IPS-20b (cell line): ENCODE measurements around the gene IFNA1.
A peak's percentile ranks its signal among the peaks of the same experiment; 100 is the strongest.

ENCODE experiments used
- H3K27ac ChIP-seq: one replicate; pipeline ENCODE4 v1.5.1; 2013; ENCODE audit warnings: low read length
- H3K27me3 ChIP-seq: 2 replicates; pipeline ENCODE4 v1.6.1; 2013; ENCODE audit warnings: mild to moderate bottlenecking, low read length, inconsistent platforms; ENCODE audit not compliant: insufficient read depth
- H3K36me3 ChIP-seq: 2 replicates; pipeline ENCODE4 v1.6.1; 2013; ENCODE audit warnings: low read depth, mild to moderate bottlenecking, inconsistent platforms, low read length, moderate library complexity; ENCODE audit not compliant: insufficient read depth
- H3K4me1 ChIP-seq: 2 replicates; pipeline ENCODE4 v1.6.1; 2013; ENCODE audit warnings: mild to moderate bottlenecking, control low read depth, inconsistent platforms, low read length, moderate library complexity; ENCODE audit not compliant: insufficient read depth
- H3K4me3 ChIP-seq: 2 replicates; pipeline ENCODE4 v1.5.1; 2013; ENCODE audit warnings: mild to moderate bottlenecking, low read length, inconsistent platforms
- H3K9ac ChIP-seq: 2 replicates; pipeline ENCODE4 v1.6.1; 2013; ENCODE audit warnings: low read depth, mild to moderate bottlenecking, inconsistent platforms, low read length, moderate library complexity
- H3K9me3 ChIP-seq: 2 replicates; pipeline ENCODE4 v1.6.1; 2013; ENCODE audit warnings: mild to moderate bottlenecking, low read depth, low read length, inconsistent platforms; ENCODE audit not compliant: insufficient read depth

IFNA1 gene

DNA sequence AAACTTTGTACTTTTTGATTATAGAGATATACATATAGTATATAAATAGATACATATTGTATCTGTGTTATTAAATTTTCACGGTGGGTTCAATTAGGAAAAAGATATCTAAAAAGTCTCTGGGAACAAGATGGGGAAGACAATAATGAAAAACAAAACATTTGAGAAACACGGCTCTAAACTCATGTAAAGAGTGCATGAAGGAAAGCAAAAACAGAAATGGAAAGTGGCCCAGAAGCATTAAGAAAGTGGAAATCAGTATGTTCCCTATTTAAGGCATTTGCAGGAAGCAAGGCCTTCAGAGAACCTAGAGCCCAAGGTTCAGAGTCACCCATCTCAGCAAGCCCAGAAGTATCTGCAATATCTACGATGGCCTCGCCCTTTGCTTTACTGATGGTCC lies at the start of gene IFNA1:
Gene IFNA1, plus strand, starts transcription at position 301 of the 400 bp plus-strand sequence. Its CDS starts 69 bp downstream, at position 370.
- Histone ChIP-seq H3K27ac (no peak within 1 kb of the TSS), H3K27me3 (no peaks in the 10 kb centered on the region), H3K36me3 (no peaks in the 10 kb centered on the region), H3K9ac (no peak within 1 kb of the TSS), H3K4me1 (no peaks in the 10 kb centered on the region), H3K4me3 (no peak within 1 kb of the TSS), H3K9me3 (no peaks in the 10 kb centered on the region)

DNA sequence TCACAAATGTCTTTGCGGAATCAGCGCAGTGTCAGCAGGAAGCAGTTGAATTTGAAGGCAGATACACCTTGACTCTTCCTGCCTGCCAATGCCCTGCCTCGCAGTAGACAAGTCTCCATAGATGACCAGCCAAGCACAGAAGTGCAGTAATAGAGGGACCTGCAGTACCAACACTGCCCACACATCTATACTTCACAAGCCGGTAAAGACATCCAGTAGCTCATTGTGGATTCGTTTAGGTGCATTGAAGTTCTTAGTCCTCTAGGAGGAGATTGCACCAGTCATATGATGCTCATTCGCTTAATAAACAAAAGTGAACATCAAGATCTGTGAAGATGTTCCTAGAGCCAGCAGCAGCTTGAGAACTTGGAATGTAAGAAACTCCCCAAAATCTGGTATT lies 48.0 kb upstream of the IFNA1 start:
- Histone ChIP-seq H3K9me3 (no peaks in the 10 kb centered on the region), H3K27ac (no peak overlapping the region), H3K27me3 (peaks cover 33% of the 10 kb centered on the region), H3K4me3 (no peak overlapping the region), H3K4me1 (no peaks in the 10 kb centered on the region), H3K36me3 (no peaks in the 10 kb centered on the region), H3K9ac (no peak overlapping the region)

DNA sequence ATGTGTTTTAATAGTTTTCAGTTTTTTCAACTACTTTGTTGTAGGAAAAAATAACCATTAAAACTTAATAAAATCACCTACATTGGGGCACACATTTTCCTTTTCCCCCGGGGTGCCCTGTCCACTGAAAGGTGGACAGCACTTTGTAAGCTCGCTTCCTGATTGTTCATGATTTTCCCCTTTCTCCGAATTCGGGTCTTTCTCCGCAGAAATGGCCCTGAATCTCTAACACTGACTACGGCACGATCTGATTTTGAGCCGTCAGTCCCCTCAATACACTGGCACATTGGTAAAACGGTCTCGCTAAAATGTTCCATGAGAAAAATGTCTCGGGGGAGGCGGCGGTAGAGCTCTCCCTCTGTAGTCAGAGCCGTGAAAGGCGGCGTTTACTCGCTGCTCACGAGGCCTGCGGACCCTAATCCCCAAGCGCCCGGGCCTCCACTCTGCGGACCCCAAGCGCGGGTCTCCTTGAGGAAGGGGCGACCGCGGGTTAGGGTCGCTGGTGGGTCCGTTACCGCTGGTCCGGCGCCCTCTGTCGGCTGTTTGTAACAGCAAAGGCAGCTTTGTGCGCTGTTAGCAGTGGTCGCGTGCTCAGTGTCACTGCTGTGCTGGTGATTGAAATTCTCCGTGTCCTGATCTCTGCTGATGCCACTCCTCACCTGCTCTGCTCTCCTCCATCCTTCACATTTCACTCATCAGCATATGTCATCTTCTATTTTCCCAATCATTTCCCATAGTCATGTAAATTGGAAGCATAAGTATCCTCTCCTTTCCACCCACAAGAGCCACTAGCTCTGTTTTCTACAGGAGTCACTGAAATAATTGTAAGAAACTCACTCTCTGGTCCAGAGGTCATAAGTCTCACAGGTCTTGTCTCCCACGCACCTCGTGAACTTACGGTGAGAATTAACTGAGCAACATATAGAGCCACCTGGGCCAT lies 44.2 kb upstream of the IFNA1 start:
- Histone ChIP-seq H3K4me3 (peak overlapping the region; percentile 63; the same call in 1 of the 2 replicates), H3K4me1 (no peaks in the 10 kb centered on the region)

DNA sequence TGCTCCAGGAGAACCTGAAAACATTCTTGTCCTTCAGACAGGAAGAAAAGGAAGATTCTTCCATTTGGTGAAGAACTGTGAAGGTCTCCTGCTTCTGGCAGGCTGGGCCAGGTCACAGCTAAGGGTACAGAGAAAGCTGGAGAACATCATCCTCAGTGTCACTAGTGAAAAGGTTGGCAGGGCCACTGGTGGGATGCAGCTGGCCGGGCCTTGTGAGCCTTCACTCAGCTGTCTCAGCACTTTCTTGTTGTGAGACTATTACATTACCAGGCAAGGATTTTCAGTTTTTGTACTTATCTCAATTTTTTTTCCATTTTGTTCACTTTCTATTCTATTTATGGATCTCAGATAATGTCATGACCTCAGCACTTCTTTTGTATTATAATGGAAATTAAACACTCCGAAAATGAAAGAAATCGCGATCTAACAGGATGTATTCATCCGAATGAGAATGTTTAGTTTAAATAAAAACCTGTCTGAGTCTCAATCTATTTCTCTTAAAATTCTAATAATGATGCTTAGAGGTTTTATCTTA lies 41.2 kb upstream of the IFNA1 start:
- peaks cover 59% of the 10 kb centered on the region for H3K27me3 ChIP-seq

More for the DNA sequence above, 44.2 kb upstream of the IFNA1 start:
- Histone ChIP-seq H3K27ac (no peak overlapping the region), H3K27me3 (peaks cover 40% of the 10 kb centered on the region), H3K36me3 (no peaks in the 10 kb centered on the region), H3K9ac (peak overlapping the region; percentile 34; the same call in 1 of the 2 replicates), H3K9me3 (no peaks in the 10 kb centered on the region)

DNA sequence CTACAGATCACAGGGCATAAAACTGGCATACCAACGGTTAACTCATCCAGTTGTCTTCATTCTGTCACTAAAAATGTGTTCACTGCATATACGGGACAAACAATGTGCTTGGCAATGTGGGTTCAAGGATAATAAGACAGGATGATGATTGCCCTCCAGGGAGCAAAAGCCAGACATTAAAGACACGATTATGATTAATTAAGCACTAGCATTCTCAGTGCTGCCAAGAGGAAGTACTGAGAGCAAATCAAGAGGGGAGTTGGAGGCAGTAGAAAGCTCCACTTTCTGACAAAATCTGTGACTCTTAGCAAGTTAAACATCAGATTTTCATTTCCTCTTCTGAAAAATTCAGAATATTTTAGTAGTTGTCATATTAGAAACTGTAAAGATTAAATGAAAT lies 40.3 kb upstream of the IFNA1 start:
- Histone ChIP-seq H3K4me1 (peaks cover 4% of the 10 kb centered on the region; the same call in 1 of the 2 replicates), H3K9ac (no peak overlapping the region), H3K27ac (no peak overlapping the region), H3K36me3 (no peaks in the 10 kb centered on the region), H3K27me3 (peaks cover 60% of the 10 kb centered on the region), H3K9me3 (no peaks in the 10 kb centered on the region), H3K4me3 (no peak overlapping the region)

More for the DNA sequence above, 41.2 kb upstream of the IFNA1 start:
- Histone ChIP-seq H3K27ac (no peak overlapping the region), H3K36me3 (no peaks in the 10 kb centered on the region), H3K9ac (no peak overlapping the region), H3K4me1 (peaks cover 4% of the 10 kb centered on the region; the same call in 1 of the 2 replicates), H3K4me3 (no peak overlapping the region), H3K9me3 (no peaks in the 10 kb centered on the region)

DNA sequence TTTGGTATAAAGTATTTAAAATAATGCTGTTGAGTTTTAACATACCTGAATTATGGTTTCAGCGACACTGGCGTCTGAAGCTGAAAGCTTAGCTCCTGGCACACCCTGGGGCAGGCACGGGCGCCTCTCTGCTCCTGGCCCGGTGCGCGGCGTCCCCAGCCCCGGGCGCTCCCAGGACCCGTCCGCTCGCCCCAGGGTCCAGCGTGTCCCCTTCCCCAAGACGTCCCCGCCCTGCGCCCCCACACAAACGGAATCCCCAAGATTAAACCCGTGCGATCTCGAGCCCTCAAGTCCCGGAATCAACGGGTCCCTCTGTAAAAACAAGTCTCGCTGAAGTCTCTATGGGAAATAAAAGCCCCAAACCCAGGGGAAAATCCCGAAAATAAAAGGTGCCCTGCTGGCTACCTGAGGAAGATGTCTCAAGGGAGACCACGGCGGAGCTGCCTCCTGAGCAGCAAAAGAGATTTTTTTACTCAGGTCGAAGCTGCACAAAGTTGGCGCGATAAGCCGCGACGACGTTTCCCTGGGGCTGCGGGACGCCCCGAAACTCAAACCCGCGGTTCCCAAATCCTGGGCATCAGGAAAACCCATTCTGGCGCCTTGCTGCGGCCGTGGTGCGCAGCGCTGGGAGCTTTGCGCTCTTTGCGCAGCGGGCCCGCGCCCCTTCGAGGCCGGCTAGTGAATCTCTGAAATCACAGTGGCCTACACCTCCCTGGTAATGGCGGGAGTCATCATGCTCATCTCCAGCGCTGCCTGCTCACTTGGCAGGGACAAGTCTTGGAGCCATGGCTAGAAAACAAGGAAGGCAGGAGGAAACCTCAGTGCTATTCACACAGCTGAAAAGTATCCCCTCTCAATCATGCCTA lies 37.6 kb upstream of the IFNA1 start:
- Histone ChIP-seq H3K9me3 (no peaks in the 10 kb centered on the region), H3K4me3 (peak overlapping the region; percentile 70), H3K4me1 (peaks cover 4% of the 10 kb centered on the region; the same call in 1 of the 2 replicates), H3K27me3 (peaks cover 33% of the 10 kb centered on the region), H3K9ac (peak overlapping the region; percentile 32; the same call in 1 of the 2 replicates), H3K36me3 (no peaks in the 10 kb centered on the region), H3K27ac (no peak overlapping the region)

DNA sequence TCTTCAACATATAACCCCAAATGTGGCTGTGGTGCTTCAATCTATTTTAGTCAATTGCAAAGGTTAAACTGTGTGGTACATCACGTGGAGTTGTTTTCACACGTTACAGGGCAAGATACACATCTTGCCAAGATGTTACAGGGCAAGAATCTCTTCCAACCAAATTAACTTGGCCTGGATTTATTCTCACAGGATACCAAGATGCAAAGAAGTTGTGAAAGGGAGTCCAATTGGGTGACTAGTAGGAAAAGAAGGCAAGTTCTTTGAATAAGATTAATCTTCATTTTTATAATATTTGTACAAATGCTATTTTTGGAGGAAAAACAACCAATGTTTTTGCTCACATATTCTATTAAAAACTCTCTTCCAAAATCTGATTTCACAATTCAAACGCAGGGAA lies 36.1 kb upstream of the IFNA1 start:
- peaks cover 4% of the 10 kb centered on the region; the same call in 1 of the 2 replicates for H3K4me1 ChIP-seq
- H3K27me3 ChIP-seq: peaks cover 32% of the 10 kb centered on the region
- H3K9me3 ChIP-seq: no peaks in the 10 kb centered on the region
- H3K36me3 ChIP-seq: no peaks in the 10 kb centered on the region
- no peak overlapping the region for H3K27ac ChIP-seq
- no peak overlapping the region for H3K4me3 ChIP-seq
- no peak overlapping the region for H3K9ac ChIP-seq

DNA sequence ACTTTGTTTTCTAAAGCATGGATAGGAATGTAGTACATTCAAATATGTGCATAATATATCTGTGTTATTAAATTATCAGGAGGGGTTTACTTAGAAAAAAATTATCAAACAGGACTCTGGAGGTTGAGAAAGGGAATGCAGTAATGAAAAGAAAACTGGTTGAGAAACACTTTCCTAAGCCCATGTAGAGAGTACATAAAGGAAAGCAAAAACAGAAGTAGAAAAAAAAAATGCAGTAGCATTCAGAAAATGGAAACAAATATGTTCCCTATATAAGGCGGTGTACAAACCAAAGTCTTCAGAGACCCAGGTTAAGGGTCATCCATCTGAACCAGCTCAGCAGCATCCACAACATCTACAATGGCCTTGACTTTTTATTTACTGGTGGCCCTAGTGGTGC lies 31.4 kb upstream of the IFNA1 start, which contains the start of gene IFNA8:
Gene IFNA8, plus strand, starts transcription at position 301 of the 400 bp plus-strand sequence. Its CDS starts 60 bp downstream, at position 361.
- no peaks in the 10 kb centered on the region for H3K36me3 ChIP-seq
- peaks cover 4% of the 10 kb centered on the region for H3K27me3 ChIP-seq
- H3K27ac ChIP-seq: no peak within 1 kb of the TSS
- no peak within 1 kb of the TSS for H3K9ac ChIP-seq
- H3K4me3 ChIP-seq: no peak within 1 kb of the TSS
- no peaks in the 10 kb centered on the region for H3K9me3 ChIP-seq
- no peaks in the 10 kb centered on the region for H3K4me1 ChIP-seq

DNA sequence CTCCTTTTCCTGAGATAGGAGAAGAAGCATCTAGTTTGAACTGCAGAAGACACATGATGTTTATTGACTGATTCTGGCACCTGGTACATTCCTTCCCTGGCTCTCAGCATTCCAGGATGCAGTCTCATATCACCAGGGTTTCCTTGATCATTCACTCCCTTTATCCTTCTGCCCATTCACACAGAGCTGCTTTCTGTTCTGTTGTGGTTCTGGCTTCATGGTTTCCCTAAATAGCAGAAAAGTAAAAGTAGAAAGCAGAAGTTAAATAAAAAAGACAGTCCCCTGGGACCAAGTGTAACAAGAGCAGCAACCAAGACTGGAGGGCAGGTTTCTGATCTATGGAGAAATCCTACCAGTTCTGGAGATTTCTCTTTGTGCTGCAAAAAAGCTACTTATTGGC lies 28.1 kb upstream of the IFNA1 start:
- Histone ChIP-seq H3K4me1 (no peaks in the 10 kb centered on the region), H3K9me3 (no peaks in the 10 kb centered on the region), H3K36me3 (no peaks in the 10 kb centered on the region), H3K27ac (no peak overlapping the region), H3K9ac (no peak overlapping the region), H3K4me3 (no peak overlapping the region), H3K27me3 (no peaks in the 10 kb centered on the region; the same call in 1 of the 2 replicates)

DNA sequence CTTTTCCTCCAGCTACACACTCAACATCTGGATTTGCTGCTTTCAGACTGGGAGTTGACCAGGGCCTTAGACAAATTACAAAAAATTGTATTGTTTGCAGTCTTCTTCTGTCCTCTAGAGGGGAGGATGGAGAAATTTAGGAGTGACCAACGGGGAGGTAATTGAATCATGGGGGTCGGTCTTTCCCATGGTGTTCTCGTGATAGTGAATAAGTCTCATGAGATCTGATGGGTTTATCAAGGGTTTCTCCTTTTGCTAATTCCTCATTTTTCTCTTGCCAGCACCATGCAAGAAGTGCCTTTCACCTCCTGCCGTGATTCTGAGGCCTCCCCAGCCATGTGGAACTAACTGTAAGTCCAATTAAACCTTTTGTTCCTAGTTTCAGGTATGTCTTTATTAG lies 27.1 kb upstream of the IFNA1 start:
- Histone ChIP-seq H3K9ac (no peak overlapping the region), H3K4me1 (no peaks in the 10 kb centered on the region), H3K9me3 (no peaks in the 10 kb centered on the region), H3K4me3 (no peak overlapping the region), H3K36me3 (no peaks in the 10 kb centered on the region), H3K27me3 (no peaks in the 10 kb centered on the region; the same call in 1 of the 2 replicates), H3K27ac (no peak overlapping the region)

DNA sequence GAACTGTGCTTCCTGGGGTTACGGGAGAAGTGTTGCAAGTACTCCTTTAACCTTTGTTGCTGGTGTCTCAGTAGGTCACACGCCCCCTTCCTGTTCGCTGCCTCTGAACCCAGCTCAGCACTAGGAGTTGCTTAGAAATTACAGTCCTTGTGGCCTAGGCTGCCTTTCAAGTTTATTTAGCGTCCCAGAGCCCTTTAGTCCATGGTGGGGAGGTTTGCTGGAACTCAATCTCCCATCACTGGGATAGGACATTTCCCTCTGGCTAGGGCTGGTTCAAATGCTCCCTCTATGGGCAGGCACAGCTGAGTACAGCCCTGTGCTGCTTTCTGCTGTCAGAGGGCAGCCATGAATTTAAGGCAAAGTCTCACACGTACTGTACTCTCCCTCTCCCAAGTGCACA lies 26.6 kb upstream of the IFNA1 start:
- H3K4me1 ChIP-seq: no peaks in the 10 kb centered on the region
- H3K27me3 ChIP-seq: no peaks in the 10 kb centered on the region; the same call in 1 of the 2 replicates

More for the DNA sequence above, 26.6 kb upstream of the IFNA1 start:
- H3K9ac ChIP-seq: no peak overlapping the region
- H3K36me3 ChIP-seq: no peaks in the 10 kb centered on the region
- H3K27ac ChIP-seq: no peak overlapping the region
- H3K4me3 ChIP-seq: no peak overlapping the region
- H3K9me3 ChIP-seq: no peaks in the 10 kb centered on the region
